HepG2 (cell line): ENCODE results near the gene PARK7. TPM values are rescaled to one million over a fixed set of nuclear protein-coding genes. Genes with fewer than 3 reads are reported as not detected.

Experiments used
- ATAC-seq: fragments of 200-7000 bp; cut with Tn5 transposase; 3 replicates; pipeline ENCODE4 v1.9.1; 2020; ENCODE audit warnings: mild to moderate bottlenecking, moderate library complexity
- BruUV-seq: library from RNA; stranded (reverse); fragments of 400-500 nt; replicated peaks from 2 replicates; lab custom pipeline; 2021; lab: Mats Ljungman, UMichigan
- CTCF ChIA-PET: fragments of 300-600 bp; formaldehyde crosslinking; extraction: SDS; loops from one replicate; lab custom pipeline; 2021; ENCODE audit warnings: low total read pairs, inconsistent platforms, low intra/inter-chr PET ratio; lab: Yijun Ruan, JAX
- POLR2A ChIA-PET: fragments of 350-600 bp; sonication (Branson Sonifier 250); formaldehyde crosslinking; loops from one replicate; lab custom pipeline; 2020; ENCODE audit warnings: antibody characterized with exemption, inconsistent platforms; lab: Yijun Ruan, JAX
- DNase-seq: peaks from one replicate; pipeline ENCODE4 v3.0.0-alpha.2; 2015; ENCODE audit warnings: low spot score
- FAIRE-seq: peaks from 3 replicates; lab custom pipeline; 2011; peaks lifted over from hg19 to GRCh38; lab: Jason Lieb, UNC
- H2AFZ ChIP-seq: one replicate; pipeline ENCODE4 v1.6.1; 2011; ENCODE audit warnings: low read length, inconsistent platforms
- H3K27ac ChIP-seq: fragments of 300-600 bp; 3 replicates; pipeline ENCODE4 v1.8.0; 2011; ENCODE audit warnings: mixed run types, mild to moderate bottlenecking, mixed read lengths, low read length, inconsistent platforms; ENCODE audit not compliant: insufficient read depth; ENCODE audit errors: extremely low read length
- H3K27me3 ChIP-seq, 2 experiments: fragments of 200-600 bp in 1 of 2; 2 replicates in 1 of 2; 3 replicates in 1 of 2; pipeline versions ENCODE4 v1.6.0 to v1.8.0; 2011; ENCODE audit warnings: low read length in 2 of 2, mild to moderate bottlenecking in 2 of 2, moderate library complexity in 2 of 2, inconsistent platforms in 1 of 2; ENCODE audit not compliant: insufficient read depth in 2 of 2, control insufficient read depth in 1 of 2
- H3K36me3 ChIP-seq, 2 experiments: fragments of 200-600 bp in 1 of 2; replicated peaks in 1 of 2; 2 replicates in 1 of 2; 3 replicates in 1 of 2; pipeline versions ENCODE4 v1.5.1 to v1.8.0; 2011; ENCODE audit warnings: low read length in 2 of 2, inconsistent platforms in 1 of 2; ENCODE audit not compliant: insufficient read depth in 2 of 2, control insufficient read depth in 1 of 2
- H3K4me1 ChIP-seq: 2 replicates; pipeline ENCODE4 v1.5.1; 2012; ENCODE audit warnings: low read length, inconsistent platforms; ENCODE audit not compliant: insufficient read depth
- H3K4me2 ChIP-seq: 2 replicates; pipeline ENCODE4 v1.6.0; 2011; ENCODE audit warnings: low read depth, low read length, inconsistent platforms
- H3K4me3 ChIP-seq, 3 experiments: fragments of 200-600 bp in 1 of 3; sonication (generic), shearing (Covaris generic) in 1 of 3; replicated peaks in 1 of 3; 2 replicates each; pipeline ENCODE4 v1.5.1; 2011 to 2016; ENCODE audit warnings: low read length in 3 of 3, inconsistent platforms in 2 of 3, low read depth in 2 of 3, mild to moderate bottlenecking in 2 of 3, control low read depth in 1 of 3, mixed read lengths in 1 of 3; ENCODE audit not compliant: insufficient read depth in 1 of 3
- H3K79me2 ChIP-seq: one replicate; pipeline ENCODE4 v1.6.1; 2011; ENCODE audit warnings: low read length, inconsistent platforms; ENCODE audit not compliant: insufficient read depth
- H3K9ac ChIP-seq: 2 replicates; pipeline ENCODE4 v1.6.0; 2011; ENCODE audit warnings: mild to moderate bottlenecking, low read depth, low read length, inconsistent platforms; ENCODE audit not compliant: insufficient read depth
- H3K9me3 ChIP-seq: 2 replicates; pipeline ENCODE4 v1.5.1; 2012; ENCODE audit warnings: mild to moderate bottlenecking, low read length
- H4K20me1 ChIP-seq: 2 replicates; pipeline ENCODE4 v1.6.0; 2011; ENCODE audit warnings: inconsistent platforms, mild to moderate bottlenecking, low read length, moderate library complexity; ENCODE audit not compliant: insufficient read depth
- ARNTL ChIP-seq: sonication (generic); formaldehyde crosslinking; IDR thresholded peaks from 2 replicates; pipeline ENCODE4 v1.4.0; 2020; ENCODE audit warnings: mild to moderate bottlenecking, missing genetic modification reagents
- ATM ChIP-seq: fragments of 450-650 bp; IDR thresholded peaks from 2 replicates; pipeline ENCODE4 v1.7.1; 2017; ENCODE audit warnings: mild to moderate bottlenecking, borderline replicate concordance
- CENPBD1 ChIP-seq: sonication (generic); formaldehyde crosslinking; IDR thresholded peaks from 2 replicates; pipeline ENCODE4 v1.8.0; 2022; ENCODE audit warnings: missing genetic modification reagents, low read depth, mild to moderate bottlenecking, borderline replicate concordance
- MAFF ChIP-seq: IDR thresholded peaks from 2 replicates; pipeline ENCODE4 v1.6.1; 2011; ENCODE audit warnings: low read depth, low read length, improper control_type of control experiment
- MIER3 ChIP-seq: IDR thresholded peaks from 2 replicates; pipeline ENCODE4 v1.6.1; 2016; ENCODE audit warnings: missing compliant biosample characterization, borderline replicate concordance
- NFE2L2 ChIP-seq: fragments of 150-350 bp; IDR thresholded peaks from 2 replicates; pipeline ENCODE4 v1.6.1; 2014; ENCODE audit warnings: low read length
- RFXANK ChIP-seq: IDR thresholded peaks from 2 replicates; pipeline ENCODE4 v1.6.1; 2016
- ZNF484 ChIP-seq: sonication (generic); formaldehyde crosslinking; IDR thresholded peaks from 2 replicates; pipeline ENCODE4 v1.5.1; 2020; ENCODE audit warnings: mild to moderate bottlenecking, low read depth, missing genetic modification reagents, borderline replicate concordance
- ZNF841 ChIP-seq: sonication (generic); formaldehyde crosslinking; IDR thresholded peaks from 2 replicates; pipeline ENCODE4 v1.8.1; 2023; ENCODE audit warnings: missing genetic modification reagents, borderline replicate concordance
- WGBS: methylation state at CpG from one replicate; pipeline ENCODE4 v1.1.6; 2017; ENCODE audit warnings: low lambda C conversion rate; 5-methylcytosine and 5-hydroxymethylcytosine counted together
- in situ Hi-C: cut with HindIII; loops from 2 replicates; pipeline ENCODE4 v1.10.0; 2017; ENCODE audit warnings: low pct_unique_long_range_greater_than_20kb; ENCODE audit not compliant: extremely low pct_ligation_motif_present
- intact Hi-C: fragments of 100-400 bp; cut with micrococcal nuclease; formaldehyde crosslinking; loops from one replicate; pipeline ENCODE4 v1.10.0; 2022; ENCODE audit not compliant: unreplicated experiment
- polyA plus RNA-seq, 8 experiments: library from polyadenylated mRNA; depleted of rRNA in 3 of 8; stranded (reverse) in 7 of 8; unstranded in 1 of 8; fragments of >200 nt; fragmentation: Illumina TruSeq in 4 of 8; extraction: Trizol in 4 of 8; gene quantifications; 2 replicates each; pipeline versions ENCODE4 v1.2.1 to v1.2.3, GENCODE V29; 2011 to 2016; ENCODE audit warnings: low read depth in 4 of 8, missing spikeins in 1 of 8, mixed read lengths in 1 of 8; ENCODE audit not compliant: insufficient read depth in 1 of 8
- total RNA-seq, 5 experiments: library from RNA; depleted of rRNA; stranded (reverse); fragments of >200 nt; fragmentation: Illumina TruSeq; extraction: Trizol; gene quantifications; 2 replicates each; pipeline ENCODE4 v1.2.3, GENCODE V29; 2016; ENCODE audit warnings: low read depth in 1 of 5
- TF ChIP-seq, protein P1 (sequence below): IDR thresholded peaks from 2 replicates; pipeline ENCODE4 v1.6.1; 2016

The PARK7 gene
- total and polyA plus RNA-seq, 2 of the 13 experiments (the other 11 are each of a cell fraction or from before 2014, with no cell fraction given) = 212 to 296 TPM

DNA sequence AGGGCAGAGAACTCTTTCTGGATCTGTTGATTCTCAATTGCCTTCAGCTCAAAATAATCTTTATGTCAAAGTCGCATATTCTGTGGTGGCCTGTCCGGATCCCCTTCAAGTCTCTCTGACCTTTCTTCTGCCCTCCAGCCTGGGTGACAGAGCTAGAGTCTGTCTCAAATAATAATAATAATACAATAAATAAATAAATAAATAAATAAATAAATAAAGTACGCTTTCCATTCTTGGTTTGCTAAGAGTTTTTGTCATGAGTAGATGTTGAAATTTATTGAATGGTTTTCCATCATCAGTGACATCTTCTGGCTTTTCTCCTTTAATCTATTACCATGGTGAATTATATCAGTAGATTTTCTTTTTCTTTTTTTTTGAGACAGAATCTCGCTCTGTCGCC, 33.9 kb downstream of the PARK7 start:
- Histone ChIP-seq H3K4me3 (no peak overlapping the region), H3K36me3 (no peaks in the 10 kb centered on the region), H3K4me2 (no peak overlapping the region), H3K4me1 (no peaks in the 10 kb centered on the region), H3K9ac (no peak overlapping the region), H3K27me3 (no peaks in the 10 kb centered on the region), H3K9me3 (no peaks in the 10 kb centered on the region), H2AFZ (no peak overlapping the region), H3K79me2 (no peaks in the 10 kb centered on the region), H3K27ac (no peak overlapping the region), H4K20me1 (no peaks in the 10 kb centered on the region)
- ATAC-seq = no peak
- POLR2A ChIA-PET = no interaction called here
- no peak for TF ChIP-seq ARNTL (CRISPR knock-in tag)
- no peak for TF ChIP-seq ZNF841 (CRISPR knock-in tag)
- TF ChIP-seq MAFF = no peak
- no peak for TF ChIP-seq MIER3 (CRISPR knock-in tag)
- no peak for TF ChIP-seq NFE2L2
- TF ChIP-seq RFXANK (CRISPR knock-in tag) = no peak
- TF ChIP-seq ZNF484 (CRISPR knock-in tag) = no peak
- TF ChIP-seq, protein P1, sequence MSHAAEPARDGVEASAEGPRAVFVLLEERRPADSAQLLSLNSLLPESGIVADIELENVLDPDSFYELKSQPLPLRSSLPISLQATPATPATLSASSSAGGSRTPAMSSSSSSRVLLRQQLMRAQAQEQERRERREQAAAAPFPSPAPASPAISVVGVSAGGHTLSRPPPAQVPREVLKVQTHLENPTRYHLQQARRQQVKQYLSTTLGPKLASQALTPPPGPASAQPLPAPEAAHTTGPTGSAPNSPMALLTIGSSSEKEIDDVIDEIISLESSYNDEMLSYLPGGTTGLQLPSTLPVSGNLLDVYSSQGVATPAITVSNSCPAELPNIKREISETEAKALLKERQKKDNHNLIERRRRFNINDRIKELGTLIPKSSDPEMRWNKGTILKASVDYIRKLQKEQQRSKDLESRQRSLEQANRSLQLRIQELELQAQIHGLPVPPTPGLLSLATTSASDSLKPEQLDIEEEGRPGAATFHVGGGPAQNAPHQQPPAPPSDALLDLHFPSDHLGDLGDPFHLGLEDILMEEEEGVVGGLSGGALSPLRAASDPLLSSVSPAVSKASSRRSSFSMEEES (CRISPR knock-in tag) = no peak
- TF ChIP-seq CENPBD1 (CRISPR knock-in tag) = no peak
- TF ChIP-seq ATM = no peak
- intact Hi-C loops (no loop called here), in situ Hi-C loops (no loop called here)
- DNase-seq = no peak
- no TSS peak for BruUV-seq
- FAIRE-seq = no peak
- 98% methylated on average over 5 of the region's 5 CpGs for WGBS
- CTCF ChIA-PET = no interaction called here
